ENCODE data around the gene KLF17. TPM values are rescaled to one million over a fixed set of nuclear protein-coding genes. Genes with fewer than 3 reads are reported as not detected.

KLF17 gene
- polyA plus RNA-seq, 2 of the 4 experiments (the other 2 are of a cell fraction), result 0.16 to 0.40 TPM

DNA sequence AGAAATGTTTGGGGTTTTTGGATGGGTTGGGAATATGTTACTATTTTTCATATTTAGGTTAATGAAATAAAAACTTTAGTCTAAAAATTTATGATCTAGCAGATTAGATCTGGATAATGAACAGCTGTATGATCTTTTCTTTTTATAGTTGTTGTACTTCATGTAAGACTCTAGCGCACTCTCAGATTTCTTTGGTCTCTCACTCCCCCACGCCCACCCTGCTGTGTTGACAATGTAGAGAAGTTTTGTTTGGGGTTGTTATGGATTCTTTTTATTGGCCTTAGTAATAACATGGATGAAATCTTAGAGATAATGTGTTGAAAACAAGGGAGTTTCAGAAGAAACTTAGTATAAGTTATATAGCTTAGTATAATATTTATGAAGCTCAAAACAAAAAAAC is 17.3 kb downstream of the KLF17 start:
- Histone ChIP-seq H3K4me2 (no peak overlapping the region), H3K9me3 (no peaks in the 10 kb centered on the region), H3K27ac (no peak overlapping the region), H3K4me1 (no peaks in the 10 kb centered on the region), H3K4me3 (no peak overlapping the region)
- POLR2A ChIA-PET, result no interaction called here
- 68% methylated on average over 2 of the region's 2 CpGs for WGBS (ENCODE audit: missing lambda C conversion rate)
- ATAC-seq, result no peak
- TF ChIP-seq, protein P1, sequence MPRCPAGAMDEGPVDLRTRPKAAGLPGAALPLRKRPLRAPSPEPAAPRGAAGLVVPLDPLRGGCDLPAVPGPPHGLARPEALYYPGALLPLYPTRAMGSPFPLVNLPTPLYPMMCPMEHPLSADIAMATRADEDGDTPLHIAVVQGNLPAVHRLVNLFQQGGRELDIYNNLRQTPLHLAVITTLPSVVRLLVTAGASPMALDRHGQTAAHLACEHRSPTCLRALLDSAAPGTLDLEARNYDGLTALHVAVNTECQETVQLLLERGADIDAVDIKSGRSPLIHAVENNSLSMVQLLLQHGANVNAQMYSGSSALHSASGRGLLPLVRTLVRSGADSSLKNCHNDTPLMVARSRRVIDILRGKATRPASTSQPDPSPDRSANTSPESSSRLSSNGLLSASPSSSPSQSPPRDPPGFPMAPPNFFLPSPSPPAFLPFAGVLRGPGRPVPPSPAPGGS (IDR thresholded peaks at IDR 0.05), result no peak
- TF ChIP-seq ESRRA (IDR thresholded peaks at IDR 0.05; ENCODE audit: borderline replicate concordance, low read length), result no peak
- TF ChIP-seq HEYL (CRISPR knock-in tag; IDR thresholded peaks at IDR 0.05), result no peak
- no peak for TF ChIP-seq BHLHE40 (IDR thresholded peaks at IDR 0.05; ENCODE audit: low read depth, low read length)
- no peak for TF ChIP-seq RNF2 (IDR thresholded peaks at IDR 0.05; ENCODE audit: borderline replicate concordance, low read depth)
- TF ChIP-seq HDAC2 (IDR thresholded peaks at IDR 0.05), result no peak
- TF ChIP-seq CEBPB (IDR thresholded peaks at IDR 0.05), result no peak
- no peak for TF ChIP-seq CBX2 (IDR thresholded peaks at IDR 0.05; ENCODE audit: borderline replicate concordance, low read depth)
- no peak for TF ChIP-seq ZSCAN20 (CRISPR knock-in tag; IDR thresholded peaks at IDR 0.05)
- no peak for TF ChIP-seq CHD4 (IDR thresholded peaks at IDR 0.05; ENCODE audit: borderline replicate concordance)
- TF ChIP-seq JUNB (IDR thresholded peaks at IDR 0.05), result no peak
- no peak for TF ChIP-seq SMC3 (IDR thresholded peaks at IDR 0.05)
- TF ChIP-seq ZFP36 (IDR thresholded peaks at IDR 0.05; ENCODE audit: borderline replicate concordance, partially characterized antibody), result no peak
- TF ChIP-seq JUN (IDR thresholded peaks at IDR 0.05), result no peak
- TF ChIP-seq HOXB5 (CRISPR knock-in tag; IDR thresholded peaks at IDR 0.05), result no peak
- TF ChIP-seq MYC (IDR thresholded peaks at IDR 0.05; ENCODE audit: borderline replicate concordance, low read length), result no peak
- TF ChIP-seq HMGXB4 (CRISPR knock-in tag; IDR thresholded peaks at IDR 0.05; ENCODE audit: borderline replicate concordance), result no peak
- TF ChIP-seq, protein P2, sequence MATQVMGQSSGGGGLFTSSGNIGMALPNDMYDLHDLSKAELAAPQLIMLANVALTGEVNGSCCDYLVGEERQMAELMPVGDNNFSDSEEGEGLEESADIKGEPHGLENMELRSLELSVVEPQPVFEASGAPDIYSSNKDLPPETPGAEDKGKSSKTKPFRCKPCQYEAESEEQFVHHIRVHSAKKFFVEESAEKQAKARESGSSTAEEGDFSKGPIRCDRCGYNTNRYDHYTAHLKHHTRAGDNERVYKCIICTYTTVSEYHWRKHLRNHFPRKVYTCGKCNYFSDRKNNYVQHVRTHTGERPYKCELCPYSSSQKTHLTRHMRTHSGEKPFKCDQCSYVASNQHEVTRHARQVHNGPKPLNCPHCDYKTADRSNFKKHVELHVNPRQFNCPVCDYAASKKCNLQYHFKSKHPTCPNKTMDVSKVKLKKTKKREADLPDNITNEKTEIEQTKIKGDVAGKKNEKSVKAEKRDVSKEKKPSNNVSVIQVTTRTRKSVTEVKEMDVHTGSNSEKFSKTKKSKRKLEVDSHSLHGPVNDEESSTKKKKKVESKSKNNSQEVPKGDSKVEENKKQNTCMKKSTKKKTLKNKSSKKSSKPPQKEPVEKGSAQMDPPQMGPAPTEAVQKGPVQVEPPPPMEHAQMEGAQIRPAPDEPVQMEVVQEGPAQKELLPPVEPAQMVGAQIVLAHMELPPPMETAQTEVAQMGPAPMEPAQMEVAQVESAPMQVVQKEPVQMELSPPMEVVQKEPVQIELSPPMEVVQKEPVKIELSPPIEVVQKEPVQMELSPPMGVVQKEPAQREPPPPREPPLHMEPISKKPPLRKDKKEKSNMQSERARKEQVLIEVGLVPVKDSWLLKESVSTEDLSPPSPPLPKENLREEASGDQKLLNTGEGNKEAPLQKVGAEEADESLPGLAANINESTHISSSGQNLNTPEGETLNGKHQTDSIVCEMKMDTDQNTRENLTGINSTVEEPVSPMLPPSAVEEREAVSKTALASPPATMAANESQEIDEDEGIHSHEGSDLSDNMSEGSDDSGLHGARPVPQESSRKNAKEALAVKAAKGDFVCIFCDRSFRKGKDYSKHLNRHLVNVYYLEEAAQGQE (IDR thresholded peaks at IDR 0.05), result no peak
- TF ChIP-seq, protein P3, sequence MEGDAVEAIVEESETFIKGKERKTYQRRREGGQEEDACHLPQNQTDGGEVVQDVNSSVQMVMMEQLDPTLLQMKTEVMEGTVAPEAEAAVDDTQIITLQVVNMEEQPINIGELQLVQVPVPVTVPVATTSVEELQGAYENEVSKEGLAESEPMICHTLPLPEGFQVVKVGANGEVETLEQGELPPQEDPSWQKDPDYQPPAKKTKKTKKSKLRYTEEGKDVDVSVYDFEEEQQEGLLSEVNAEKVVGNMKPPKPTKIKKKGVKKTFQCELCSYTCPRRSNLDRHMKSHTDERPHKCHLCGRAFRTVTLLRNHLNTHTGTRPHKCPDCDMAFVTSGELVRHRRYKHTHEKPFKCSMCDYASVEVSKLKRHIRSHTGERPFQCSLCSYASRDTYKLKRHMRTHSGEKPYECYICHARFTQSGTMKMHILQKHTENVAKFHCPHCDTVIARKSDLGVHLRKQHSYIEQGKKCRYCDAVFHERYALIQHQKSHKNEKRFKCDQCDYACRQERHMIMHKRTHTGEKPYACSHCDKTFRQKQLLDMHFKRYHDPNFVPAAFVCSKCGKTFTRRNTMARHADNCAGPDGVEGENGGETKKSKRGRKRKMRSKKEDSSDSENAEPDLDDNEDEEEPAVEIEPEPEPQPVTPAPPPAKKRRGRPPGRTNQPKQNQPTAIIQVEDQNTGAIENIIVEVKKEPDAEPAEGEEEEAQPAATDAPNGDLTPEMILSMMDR (IDR thresholded peaks at IDR 0.05), result no peak
- no peak for TF ChIP-seq EP300 (IDR thresholded peaks at IDR 0.05)
- FAIRE-seq, result no peak
- CTCF ChIA-PET, result no interaction called here
- DNase-seq (ENCODE audit: low read depth in 1 of 2, low spot score in 1 of 2), result no peak

All from A549 (cell line).